Measurements from ENCODE around the gene EIF4A3.

The EIF4A3 gene

DNA sequence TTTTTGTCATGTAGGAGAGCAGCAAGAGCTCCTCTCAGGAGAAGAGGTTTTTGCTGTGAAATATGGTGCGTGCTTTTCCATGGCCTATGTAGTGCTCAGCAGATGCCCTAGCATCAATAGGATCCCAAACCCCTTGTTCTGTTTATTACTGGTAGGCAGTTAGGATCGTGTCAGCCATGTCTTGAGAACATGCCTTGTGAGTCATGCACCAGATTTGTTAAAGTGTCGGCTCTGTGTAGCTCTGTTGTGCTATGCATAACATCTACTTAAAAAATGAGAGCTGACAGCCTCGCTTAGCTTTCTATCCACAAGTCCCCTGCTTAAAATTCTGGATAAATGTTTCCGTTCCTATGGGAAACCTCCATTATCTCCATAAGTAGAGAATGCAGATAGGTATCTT is 4.4 kb upstream of the EIF4A3 start:
- peak; percentile 63 for DNase-seq (ENCODE audit: low read depth)
- no peak overlapping the region for H3K4me3 ChIP-seq (ENCODE audit: low read length)
- TF ChIP-seq, protein P1, sequence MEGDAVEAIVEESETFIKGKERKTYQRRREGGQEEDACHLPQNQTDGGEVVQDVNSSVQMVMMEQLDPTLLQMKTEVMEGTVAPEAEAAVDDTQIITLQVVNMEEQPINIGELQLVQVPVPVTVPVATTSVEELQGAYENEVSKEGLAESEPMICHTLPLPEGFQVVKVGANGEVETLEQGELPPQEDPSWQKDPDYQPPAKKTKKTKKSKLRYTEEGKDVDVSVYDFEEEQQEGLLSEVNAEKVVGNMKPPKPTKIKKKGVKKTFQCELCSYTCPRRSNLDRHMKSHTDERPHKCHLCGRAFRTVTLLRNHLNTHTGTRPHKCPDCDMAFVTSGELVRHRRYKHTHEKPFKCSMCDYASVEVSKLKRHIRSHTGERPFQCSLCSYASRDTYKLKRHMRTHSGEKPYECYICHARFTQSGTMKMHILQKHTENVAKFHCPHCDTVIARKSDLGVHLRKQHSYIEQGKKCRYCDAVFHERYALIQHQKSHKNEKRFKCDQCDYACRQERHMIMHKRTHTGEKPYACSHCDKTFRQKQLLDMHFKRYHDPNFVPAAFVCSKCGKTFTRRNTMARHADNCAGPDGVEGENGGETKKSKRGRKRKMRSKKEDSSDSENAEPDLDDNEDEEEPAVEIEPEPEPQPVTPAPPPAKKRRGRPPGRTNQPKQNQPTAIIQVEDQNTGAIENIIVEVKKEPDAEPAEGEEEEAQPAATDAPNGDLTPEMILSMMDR (IDR thresholded peaks at IDR 0.05; ENCODE audit: insufficient read depth, low read depth, low read length, missing control alignments): no peak

DNA sequence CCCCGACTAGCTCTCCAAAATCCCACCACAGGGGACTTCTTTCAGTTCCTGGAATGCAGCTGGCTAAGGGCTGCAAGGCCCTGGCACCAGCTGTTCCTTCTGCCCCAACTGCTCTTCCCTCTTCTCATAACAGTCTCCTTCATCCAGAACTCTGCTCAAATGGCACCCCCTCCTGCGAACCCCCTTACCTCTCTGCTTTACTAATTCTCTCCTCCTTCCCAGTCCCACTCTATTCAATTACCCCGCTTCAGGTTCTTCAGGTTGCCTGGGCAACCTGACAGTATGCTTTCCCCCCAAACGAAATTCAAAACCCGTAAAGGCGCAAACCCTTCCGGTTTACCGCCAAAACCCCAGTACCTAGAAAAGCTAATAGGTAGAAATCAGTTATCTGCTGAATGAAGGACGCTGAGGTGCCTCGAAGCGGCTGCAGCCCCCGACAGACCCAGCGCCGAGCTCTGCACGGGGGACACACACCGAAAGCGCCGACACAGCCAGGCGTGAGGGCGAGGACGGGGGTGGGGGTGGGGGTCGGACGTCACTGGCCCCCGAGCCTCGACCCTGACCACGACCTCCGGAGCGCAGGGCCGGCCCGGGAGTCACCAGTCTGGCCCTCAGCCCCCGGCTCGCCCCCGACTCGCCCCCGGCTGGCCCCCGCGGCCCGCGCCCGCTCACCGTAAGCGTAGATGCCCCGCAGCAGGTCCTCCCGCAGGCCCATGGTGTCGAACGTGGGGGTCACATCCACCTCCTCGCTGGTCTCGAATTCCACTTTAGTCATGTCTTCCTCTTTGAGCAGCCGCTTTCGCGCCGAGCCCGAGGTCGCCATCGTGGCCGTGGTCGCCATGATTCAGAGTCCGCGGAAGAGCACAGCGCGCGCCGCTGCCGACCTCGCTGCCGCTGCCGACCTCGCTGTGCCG is 550 bp downstream of the EIF4A3 start:
- H3K4me3 ChIP-seq (ENCODE audit: low read length): peak overlapping the region; percentile 83
- TF ChIP-seq, protein P1 (IDR thresholded peaks at IDR 0.05; ENCODE audit: insufficient read depth, low read depth, low read length, missing control alignments): no peak
- no peak for DNase-seq (ENCODE audit: low read depth)

GRCh38 chr17:80145076-80146075 is 1.6 kb downstream of the EIF4A3 start:
- DNase-seq (ENCODE audit: low read depth): peak; percentile 27
- peak overlapping the region; percentile 83 for H3K4me3 ChIP-seq (ENCODE audit: low read length)
- TF ChIP-seq, protein P1 (IDR thresholded peaks at IDR 0.05; ENCODE audit: insufficient read depth, low read depth, low read length, missing control alignments): no peak

DNA sequence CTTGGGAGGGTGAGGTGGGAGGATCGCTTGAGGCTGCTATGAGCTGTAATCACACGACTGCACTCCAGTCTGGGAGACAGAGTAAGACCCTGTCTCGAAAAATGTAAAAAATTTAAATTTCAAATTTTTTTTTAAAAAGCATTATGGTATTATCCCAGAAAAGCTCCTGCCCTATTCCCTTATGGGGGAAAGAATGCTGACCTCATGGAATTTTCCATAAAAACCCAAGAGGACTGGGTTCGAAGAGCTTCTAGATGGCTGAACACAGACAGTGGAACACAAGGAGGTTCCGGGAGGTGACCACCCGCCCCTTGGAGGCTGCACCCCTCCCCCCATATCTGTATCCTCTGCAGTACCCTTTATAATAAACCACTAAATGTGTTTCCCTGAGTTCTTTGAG is 4.0 kb downstream of the EIF4A3 start:
- TF ChIP-seq, protein P1 (IDR thresholded peaks at IDR 0.05; ENCODE audit: insufficient read depth, low read depth, low read length, missing control alignments): no peak
- no peak for DNase-seq (ENCODE audit: low read depth)
- H3K4me3 ChIP-seq (ENCODE audit: low read length): no peak overlapping the region

DNA sequence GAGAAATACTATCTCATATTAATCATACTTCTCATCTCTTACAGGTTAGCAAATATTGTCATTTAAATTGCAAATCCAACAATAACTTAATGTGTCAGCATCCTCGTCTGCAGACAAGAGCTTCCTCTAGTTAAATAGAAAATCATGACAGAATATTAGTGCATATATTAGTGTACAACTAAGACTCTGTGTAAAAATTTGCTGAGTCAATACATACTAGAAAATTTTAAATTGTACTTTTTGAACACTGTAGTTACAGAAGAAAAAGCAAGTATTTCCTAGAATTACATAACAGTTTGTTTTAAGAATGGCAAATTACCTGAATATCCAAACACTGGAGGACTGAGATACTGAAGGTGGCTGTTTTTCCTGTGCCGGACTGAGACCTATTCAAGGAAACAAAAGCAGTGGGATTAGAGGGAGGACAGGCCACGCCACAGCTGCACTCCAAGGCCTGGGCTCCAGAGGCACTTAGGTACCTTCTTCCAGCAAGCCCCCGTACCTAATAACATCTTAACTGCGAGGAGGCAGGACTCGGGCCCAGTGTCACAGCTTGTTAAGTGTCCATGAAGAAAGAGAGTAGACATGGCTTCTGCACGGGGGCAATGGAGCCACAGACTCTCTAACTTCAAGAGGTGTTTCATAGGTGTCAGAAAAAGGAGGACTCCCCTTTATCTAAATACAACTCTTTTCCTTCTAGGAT is 5.3 kb downstream of the EIF4A3 start:
- no peak overlapping the region for H3K4me3 ChIP-seq (ENCODE audit: low read length)
- DNase-seq (ENCODE audit: low read depth): no peak
- TF ChIP-seq, protein P1 (IDR thresholded peaks at IDR 0.05; ENCODE audit: insufficient read depth, low read depth, low read length, missing control alignments): no peak

DNA sequence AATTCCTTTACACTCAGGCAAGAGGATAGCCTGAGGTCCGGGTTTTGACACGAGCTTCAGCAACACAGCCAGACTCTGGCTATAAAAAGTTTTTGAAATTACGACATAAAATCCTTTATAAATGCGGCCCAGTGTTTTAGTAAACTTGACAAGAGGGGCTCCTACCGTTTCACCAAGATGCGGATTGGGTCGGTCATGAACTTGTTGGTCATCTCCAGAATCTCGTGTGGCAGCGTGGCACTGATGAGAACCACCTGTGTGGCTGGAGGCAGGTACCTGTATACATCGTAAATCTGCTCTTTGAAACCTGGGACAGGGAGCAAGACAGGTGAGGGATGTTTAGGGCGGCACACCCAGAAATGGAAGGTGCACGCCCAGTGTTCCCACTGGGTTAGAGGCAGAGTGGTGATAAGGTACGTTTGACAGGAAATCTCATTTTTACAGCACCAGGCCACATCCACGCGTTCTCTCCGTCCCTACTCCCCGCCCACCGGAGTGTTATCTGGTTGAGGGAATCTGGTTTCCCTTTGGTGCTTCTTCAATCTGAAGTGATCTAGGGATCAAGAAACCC is 8.0 kb downstream of the EIF4A3 start:
- TF ChIP-seq, protein P1 (IDR thresholded peaks at IDR 0.05; ENCODE audit: insufficient read depth, low read depth, low read length, missing control alignments): no peak
- no peak for DNase-seq (ENCODE audit: low read depth)
- no peak overlapping the region for H3K4me3 ChIP-seq (ENCODE audit: low read length)

Data from epithelial cell of esophagus (primary cell).